Measurements from ENCODE around the gene NAA35.

GRCh38 chr9:85941622-85941940 lies 635 bp downstream of the NAA35 start:
- TF ChIP-seq CTCF (IDR thresholded peaks at IDR 0.05) (no peak), POLR2A (IDR thresholded peaks at IDR 0.05) (no peak)

Measured in testis (tissue), 2 donors.